PC-9 (cell line): ENCODE data around the gene PLVAP. TPM values are rescaled to one million over a fixed set of nuclear protein-coding genes. Genes with fewer than 3 reads are reported as not detected.

Experiments used
- BruUV-seq: library from RNA; stranded (reverse); fragments of 400-500 nt; replicated peaks from 2 replicates; lab custom pipeline; 2021; lab: Mats Ljungman, UMichigan
- CTCF ChIA-PET: fragments of 300-600 bp; sonication (Branson Sonifier 250); formaldehyde crosslinking; loops from one replicate; lab custom pipeline; 2022; ENCODE audit warnings: antibody characterized with exemption; lab: Charles Lee
- POLR2A ChIA-PET: fragments of 300-600 bp; sonication (Branson Sonifier 250); formaldehyde crosslinking; loops from one replicate; lab custom pipeline; 2022; ENCODE audit warnings: antibody characterized with exemption; ENCODE audit not compliant: unreplicated experiment; lab: Charles Lee
- DNase-seq, 2 experiments: peaks; one replicate each; pipeline versions ENCODE4 v3.0.0 to v3.0.0-alpha.2; 2015 to 2022; ENCODE audit warnings: mixed read lengths in 1 of 2
- H2AFZ ChIP-seq: fragments of 200-600 bp; sonication (generic); 2 replicates; pipeline ENCODE4 v1.8.1; 2017; ENCODE audit warnings: antibody characterized with exemption
- H3F3A ChIP-seq: fragments of 200-600 bp; sonication (generic); 2 replicates; pipeline ENCODE4 v1.8.1; 2017; ENCODE audit warnings: antibody characterized with exemption, mild to moderate bottlenecking, low read depth; ENCODE audit not compliant: insufficient read depth
- H3K27ac ChIP-seq: fragments of 200-600 bp; sonication (generic); 2 replicates; pipeline ENCODE4 v1.6.1; 2016; ENCODE audit warnings: mixed run types
- H3K27me3 ChIP-seq: fragments of 200-600 bp; sonication (generic); 2 replicates; pipeline ENCODE4 v1.6.1; 2016; ENCODE audit warnings: low read depth, mixed run types; ENCODE audit not compliant: insufficient read depth
- H3K36me3 ChIP-seq: fragments of 200-600 bp; sonication (generic); 2 replicates; pipeline ENCODE4 v1.6.1; 2016; ENCODE audit warnings: low read depth, mixed run types
- H3K4me1 ChIP-seq: fragments of 200-600 bp; sonication (generic); replicated peaks from 2 replicates; pipeline ENCODE4 v1.6.1; 2016; ENCODE audit warnings: mixed run types; ENCODE audit not compliant: insufficient read depth
- H3K4me2 ChIP-seq: fragments of 200-600 bp; sonication (generic); 2 replicates; pipeline ENCODE4 v1.6.1; 2017; ENCODE audit warnings: mixed run types
- H3K4me3 ChIP-seq: fragments of 200-600 bp; sonication (generic); 2 replicates; pipeline ENCODE4 v1.6.1; 2016; ENCODE audit warnings: mixed run types
- H3K79me2 ChIP-seq: fragments of 200-600 bp; sonication (generic); 2 replicates; pipeline ENCODE4 v1.6.1; 2017; ENCODE audit warnings: low read depth, mixed run types
- H3K9me2 ChIP-seq: fragments of 200-600 bp; sonication (generic); 2 replicates; pipeline ENCODE4 v1.8.1; 2017; ENCODE audit warnings: mild to moderate bottlenecking; ENCODE audit not compliant: insufficient read depth
- H3K9me3 ChIP-seq: fragments of 200-600 bp; sonication (generic); 2 replicates; pipeline ENCODE4 v1.8.1; 2016; ENCODE audit warnings: low read depth; ENCODE audit not compliant: insufficient read depth
- H4K20me1 ChIP-seq: fragments of 200-600 bp; sonication (generic); 2 replicates; pipeline ENCODE4 v1.8.1; 2017; ENCODE audit not compliant: insufficient read depth
- EZH2 ChIP-seq: fragments of 200-600 bp; sonication (generic); IDR thresholded peaks from 2 replicates; pipeline ENCODE4 v1.8.0; 2017; ENCODE audit warnings: antibody characterized with exemption, low read depth
- intact Hi-C: fragments of 100-400 bp; cut with micrococcal nuclease; formaldehyde crosslinking; loops from one replicate; pipeline ENCODE4 v1.10.0; 2022; ENCODE audit not compliant: unreplicated experiment
- total RNA-seq: library from RNA; stranded (reverse); gene quantifications from 2 replicates; pipeline ENCODE4 v1.2.3, GENCODE V29; 2021
- TF ChIP-seq, protein P1 (sequence below): fragments of 200-600 bp; sonication (generic); conservative IDR thresholded peaks from 2 replicates; pipeline ENCODE4 v1.6.1; 2017; ENCODE audit warnings: mixed run types, antibody characterized with exemption, mild to moderate bottlenecking, moderate library complexity

PLVAP gene
- total RNA-seq, 1 experiment from 2014 or later = not detected

GRCh38 chr19:17415121-17415520, 38.0 kb upstream of the PLVAP start:
- 0 out of 2 replicates have a peak, but pooled peaks cover 1% of the 10 kb centered on the region for H3K79me2 ChIP-seq
- no peak overlapping the region for H3K4me3 ChIP-seq
- ChIA-PET CTCF (no interaction called here), POLR2A (no interaction called here)
- H3K27me3 ChIP-seq = no peaks in the 10 kb centered on the region
- peaks cover 13% of the 10 kb centered on the region; the same call in 1 of the 2 replicates for H3F3A ChIP-seq
- TF ChIP-seq, protein P1, sequence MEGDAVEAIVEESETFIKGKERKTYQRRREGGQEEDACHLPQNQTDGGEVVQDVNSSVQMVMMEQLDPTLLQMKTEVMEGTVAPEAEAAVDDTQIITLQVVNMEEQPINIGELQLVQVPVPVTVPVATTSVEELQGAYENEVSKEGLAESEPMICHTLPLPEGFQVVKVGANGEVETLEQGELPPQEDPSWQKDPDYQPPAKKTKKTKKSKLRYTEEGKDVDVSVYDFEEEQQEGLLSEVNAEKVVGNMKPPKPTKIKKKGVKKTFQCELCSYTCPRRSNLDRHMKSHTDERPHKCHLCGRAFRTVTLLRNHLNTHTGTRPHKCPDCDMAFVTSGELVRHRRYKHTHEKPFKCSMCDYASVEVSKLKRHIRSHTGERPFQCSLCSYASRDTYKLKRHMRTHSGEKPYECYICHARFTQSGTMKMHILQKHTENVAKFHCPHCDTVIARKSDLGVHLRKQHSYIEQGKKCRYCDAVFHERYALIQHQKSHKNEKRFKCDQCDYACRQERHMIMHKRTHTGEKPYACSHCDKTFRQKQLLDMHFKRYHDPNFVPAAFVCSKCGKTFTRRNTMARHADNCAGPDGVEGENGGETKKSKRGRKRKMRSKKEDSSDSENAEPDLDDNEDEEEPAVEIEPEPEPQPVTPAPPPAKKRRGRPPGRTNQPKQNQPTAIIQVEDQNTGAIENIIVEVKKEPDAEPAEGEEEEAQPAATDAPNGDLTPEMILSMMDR = no peak
- no peak for TF ChIP-seq EZH2
- peaks cover 9% of the 10 kb centered on the region for H3K4me1 ChIP-seq
- no peaks in the 10 kb centered on the region for H4K20me1 ChIP-seq
- BruUV-seq = no TSS peak
- H3K9me2 ChIP-seq = no peaks in the 10 kb centered on the region
- H3K9me3 ChIP-seq = no peaks in the 10 kb centered on the region
- no peak overlapping the region for H3K27ac ChIP-seq
- DNase-seq = no peak
- intact Hi-C loops = no loop called here
- H3K4me2 ChIP-seq = no peak overlapping the region
- H2AFZ ChIP-seq = no peak overlapping the region
- H3K36me3 ChIP-seq = no peaks in the 10 kb centered on the region

- H3K36me3 ChIP-seq = no peaks in the 10 kb centered on the region
- intact Hi-C loops = no loop called here
- H3K27ac ChIP-seq = no peak overlapping the region
- no peaks in the 10 kb centered on the region for H3K9me2 ChIP-seq
- H3K4me3 ChIP-seq = no peak overlapping the region
- peaks cover 14% of the 10 kb centered on the region; the same call in 1 of the 2 replicates for H3F3A ChIP-seq
- H3K4me1 ChIP-seq = peaks cover 6% of the 10 kb centered on the region
- H2AFZ ChIP-seq = no peak overlapping the region
- ChIA-PET POLR2A (no interaction called here), CTCF (no interaction called here)
- BruUV-seq = no TSS peak
- no peaks in the 10 kb centered on the region for H3K9me3 ChIP-seq
- no peak for DNase-seq
- H3K79me2 ChIP-seq = no peaks in the 10 kb centered on the region
- H4K20me1 ChIP-seq = no peaks in the 10 kb centered on the region
- no peak overlapping the region for H3K4me2 ChIP-seq
- TF ChIP-seq, protein P1 = no peak
- TF ChIP-seq EZH2 = no peak
- H3K27me3 ChIP-seq = no peaks in the 10 kb centered on the region
Measured at GRCh38 chr19:17414097-17414496, 37.0 kb upstream of the PLVAP start.

DNA sequence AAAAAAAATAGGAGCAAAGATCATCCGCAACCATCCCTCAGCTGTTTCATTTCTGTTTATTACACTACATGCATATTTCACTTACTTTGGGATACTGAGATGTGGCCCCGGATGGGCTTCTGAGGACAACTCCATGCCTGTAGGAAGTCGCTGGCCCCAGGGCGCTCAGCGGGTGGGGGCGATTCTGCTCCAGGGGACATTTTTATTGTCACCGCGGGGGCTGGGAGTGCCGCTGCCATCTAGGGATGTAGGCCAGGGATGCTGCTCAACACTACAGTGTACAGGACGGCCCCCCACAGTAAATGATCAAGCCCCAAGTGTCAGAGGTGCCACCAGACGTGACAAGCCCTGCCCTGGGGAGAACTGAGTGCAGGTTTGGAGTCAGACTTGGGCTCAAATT, 34.7 kb upstream of the PLVAP start:
- H3F3A ChIP-seq = peaks cover 5% of the 10 kb centered on the region; the same call in 1 of the 2 replicates
- H3K79me2 ChIP-seq = no peaks in the 10 kb centered on the region
- no peak overlapping the region for H3K4me2 ChIP-seq
- no peak overlapping the region for H3K4me3 ChIP-seq
- CTCF ChIA-PET = interaction anchor here (0.7 kb wide), 1 partner anchor 749 kb away, joined by 4 read pairs; no protein-coding TSS in a partner anchor
- no peaks in the 10 kb centered on the region; the same call in 1 of the 2 replicates for H3K4me1 ChIP-seq
- no peak overlapping the region for H2AFZ ChIP-seq
- H3K36me3 ChIP-seq = no peaks in the 10 kb centered on the region
- H4K20me1 ChIP-seq = no peaks in the 10 kb centered on the region
- no peak for DNase-seq
- no TSS peak for BruUV-seq
- H3K27me3 ChIP-seq = no peaks in the 10 kb centered on the region
- no peaks in the 10 kb centered on the region for H3K9me3 ChIP-seq
- POLR2A ChIA-PET = interaction anchor here (0.6 kb wide), 2 partner anchors 17 to 105 kb away, joined by 5 to 21 read pairs; no protein-coding TSS in a partner anchor
- TF ChIP-seq EZH2 = no peak
- TF ChIP-seq, protein P1 = no peak
- H3K9me2 ChIP-seq = no peaks in the 10 kb centered on the region
- intact Hi-C loops = no loop called here
- no peak overlapping the region for H3K27ac ChIP-seq
